ENCODE measurements around the gene UNC13B.

UNC13B gene

GRCh38 chr9:35452481-35452880, 290.7 kb downstream of the UNC13B start:
- no peak for DNase-seq

- DNase-seq: no peak
Measured at GRCh38 chr9:35453786-35454185, 292.0 kb downstream of the UNC13B start.

Data from fibroblast of skin of right quadriceps (primary cell).